ENCODE measurements around the gene CYLC2. TPM values are rescaled to one million over a fixed set of nuclear protein-coding genes. Genes with fewer than 3 reads are reported as not detected.

CYLC2 gene
- total RNA-seq, 2 experiments from 2014 or later: not detected

DNA sequence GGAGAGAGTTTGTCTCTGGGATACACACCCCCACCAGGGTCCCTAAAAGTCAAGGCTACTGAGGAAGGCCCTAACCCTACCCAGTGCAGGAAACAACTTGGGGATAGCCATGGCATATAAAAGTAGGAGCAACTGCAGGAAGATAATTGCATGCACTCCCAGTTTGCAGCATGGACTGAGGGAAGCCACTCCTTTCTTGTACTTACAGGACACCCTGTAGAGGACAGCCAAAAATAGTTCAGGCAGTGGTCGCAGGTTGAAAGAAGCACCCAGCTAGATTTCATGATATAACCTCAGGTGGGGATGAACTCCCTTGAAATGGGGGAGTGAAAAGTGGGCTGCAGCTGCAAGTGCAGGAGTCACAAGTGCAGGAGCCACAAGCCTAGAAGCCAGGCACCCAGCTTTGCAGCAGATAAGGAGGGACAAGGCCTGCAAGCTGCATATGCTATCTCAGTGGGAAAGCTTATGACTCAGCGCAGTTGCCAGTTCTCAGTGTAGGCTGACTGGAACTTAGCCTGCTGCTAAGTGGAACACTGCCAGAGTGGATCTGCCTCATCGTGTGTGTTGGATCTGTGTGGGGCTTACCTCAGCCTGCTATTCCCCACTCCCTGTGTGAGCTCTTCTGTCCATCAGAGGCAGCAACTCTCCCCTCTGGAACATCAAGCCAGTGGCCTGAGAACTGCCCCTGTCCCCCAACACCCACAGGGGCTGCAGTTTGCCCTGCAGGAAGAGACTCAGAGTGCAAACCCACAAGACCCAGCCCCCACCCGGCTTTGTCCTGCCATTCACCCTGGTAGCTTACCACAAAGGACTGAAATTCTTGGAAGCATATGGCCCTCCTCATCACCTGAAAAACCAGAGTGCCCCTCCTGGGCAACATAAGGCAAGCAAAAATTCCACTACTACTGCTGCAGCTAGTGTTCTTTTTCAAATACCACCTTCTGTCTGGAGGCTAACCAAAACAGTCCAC lies 42.7 kb downstream of the CYLC2 start:
- Histone ChIP-seq H2AFZ (ENCODE audit: low read length) (no peak overlapping the region), H3K4me3 (ENCODE audit: low read depth, low read length, poor library complexity, severe bottlenecking) (no peak overlapping the region), H3K9me2 (ENCODE audit: insufficient read depth, low read length) (no peaks in the 10 kb centered on the region), H3K4me1 (ENCODE audit: insufficient read depth, low read length, poor library complexity, severe bottlenecking) (no peaks in the 10 kb centered on the region), H3K4me2 (ENCODE audit: low read length) (no peak overlapping the region), H4K20me1 (ENCODE audit: insufficient read depth, low read length) (no peaks in the 10 kb centered on the region), H3K36me3 (ENCODE audit: insufficient read depth, low read length) (no peaks in the 10 kb centered on the region), H3K79me2 (ENCODE audit: insufficient read depth, low read depth, low read length) (no peaks in the 10 kb centered on the region), H3K9me3 (ENCODE audit: low read length) (no peaks in the 10 kb centered on the region), H3K27ac (ENCODE audit: low read depth, low read length, poor library complexity, severe bottlenecking) (no peak overlapping the region)
- CTCF ChIA-PET (ENCODE audit: unreplicated experiment): no interaction called here
- DNase-seq (ENCODE audit: low spot score): no peak
- intact Hi-C loops (cut with micrococcal nuclease; ENCODE audit: unreplicated experiment): no loop called here
- POLR2A ChIA-PET: no interaction called here
- no TSS peak for BruUV-seq (replicated peaks)
- TF ChIP-seq CTCF (conservative IDR thresholded peaks at IDR 0.05; ENCODE audit: low read length) (no peak), EZH2phosphoT487 (IDR thresholded peaks at IDR 0.05; ENCODE audit: borderline replicate concordance, low read depth, low read length) (no peak)

GRCh38 chr9:103041961-103042360 lies 46.8 kb downstream of the CYLC2 start:
- Histone ChIP-seq H3K9me2 (ENCODE audit: insufficient read depth, low read length) (no peaks in the 10 kb centered on the region), H3K4me1 (ENCODE audit: insufficient read depth, low read length, poor library complexity, severe bottlenecking) (no peaks in the 10 kb centered on the region), H3K4me3 (ENCODE audit: low read depth, low read length, poor library complexity, severe bottlenecking) (no peak overlapping the region), H3K36me3 (ENCODE audit: insufficient read depth, low read length) (no peaks in the 10 kb centered on the region), H3K79me2 (ENCODE audit: insufficient read depth, low read depth, low read length) (no peaks in the 10 kb centered on the region), H3K9me3 (ENCODE audit: low read length) (no peaks in the 10 kb centered on the region), H3K27ac (ENCODE audit: low read depth, low read length, poor library complexity, severe bottlenecking) (no peak overlapping the region), H2AFZ (ENCODE audit: low read length) (no peak overlapping the region), H3K4me2 (ENCODE audit: low read length) (no peak overlapping the region), H4K20me1 (ENCODE audit: insufficient read depth, low read length) (no peaks in the 10 kb centered on the region)
- intact Hi-C loops (cut with micrococcal nuclease; ENCODE audit: unreplicated experiment): no loop called here
- TF ChIP-seq CTCF (conservative IDR thresholded peaks at IDR 0.05; ENCODE audit: low read length) (no peak), EZH2phosphoT487 (IDR thresholded peaks at IDR 0.05; ENCODE audit: borderline replicate concordance, low read depth, low read length) (no peak)
- BruUV-seq (replicated peaks): no TSS peak
- POLR2A ChIA-PET: no interaction called here
- CTCF ChIA-PET (ENCODE audit: unreplicated experiment): no interaction called here
- no peak for DNase-seq (ENCODE audit: low spot score)

Small RNA genes lying within 50 kb of the gene (small RNA-seq; reads per million reads assigned to genes)
- not detected for gene AL589823.1
